Liver (tissue), 2 donors: ENCODE data around the gene NPEPL1.

Source experiments
- FOXA1 ChIP-seq: IDR thresholded peaks from 2 replicates; pipeline ENCODE4 v1.6.1; 2016; ENCODE audit warnings: antibody characterized with exemption
- TF ChIP-seq, protein P1 (sequence below): fragments of 150-350 bp; IDR thresholded peaks from 2 replicates; pipeline ENCODE4 v1.5.1; 2017; ENCODE audit warnings: improper control_type of control experiment, low read depth, low read length; ENCODE audit not compliant: missing input control
- TF ChIP-seq, protein P2 (sequence below): IDR thresholded peaks from 2 replicates; pipeline ENCODE4 v1.6.1; 2016; ENCODE audit warnings: antibody characterized with exemption
- donor health status: healthy.

DNA sequence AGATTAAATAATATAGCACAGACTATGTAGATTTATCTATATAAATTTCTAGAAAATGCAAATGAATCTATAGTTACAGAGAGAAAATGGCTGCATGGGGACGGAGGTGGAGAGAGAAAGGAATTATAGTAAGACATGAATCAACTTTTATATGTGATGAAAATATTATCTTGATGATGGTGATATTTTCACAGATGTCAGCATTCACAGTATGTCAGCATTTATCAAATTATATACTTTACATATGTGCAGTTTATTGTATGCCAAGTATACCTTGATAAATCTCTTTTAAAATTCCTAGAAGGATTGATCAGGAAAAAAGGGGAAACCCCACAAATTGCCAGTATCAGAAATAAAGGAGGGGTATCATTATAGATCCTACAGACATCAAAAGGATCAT is 44.6 kb downstream of the NPEPL1 start:
- TF ChIP-seq FOXA1: no peak
- TF ChIP-seq, protein P1, sequence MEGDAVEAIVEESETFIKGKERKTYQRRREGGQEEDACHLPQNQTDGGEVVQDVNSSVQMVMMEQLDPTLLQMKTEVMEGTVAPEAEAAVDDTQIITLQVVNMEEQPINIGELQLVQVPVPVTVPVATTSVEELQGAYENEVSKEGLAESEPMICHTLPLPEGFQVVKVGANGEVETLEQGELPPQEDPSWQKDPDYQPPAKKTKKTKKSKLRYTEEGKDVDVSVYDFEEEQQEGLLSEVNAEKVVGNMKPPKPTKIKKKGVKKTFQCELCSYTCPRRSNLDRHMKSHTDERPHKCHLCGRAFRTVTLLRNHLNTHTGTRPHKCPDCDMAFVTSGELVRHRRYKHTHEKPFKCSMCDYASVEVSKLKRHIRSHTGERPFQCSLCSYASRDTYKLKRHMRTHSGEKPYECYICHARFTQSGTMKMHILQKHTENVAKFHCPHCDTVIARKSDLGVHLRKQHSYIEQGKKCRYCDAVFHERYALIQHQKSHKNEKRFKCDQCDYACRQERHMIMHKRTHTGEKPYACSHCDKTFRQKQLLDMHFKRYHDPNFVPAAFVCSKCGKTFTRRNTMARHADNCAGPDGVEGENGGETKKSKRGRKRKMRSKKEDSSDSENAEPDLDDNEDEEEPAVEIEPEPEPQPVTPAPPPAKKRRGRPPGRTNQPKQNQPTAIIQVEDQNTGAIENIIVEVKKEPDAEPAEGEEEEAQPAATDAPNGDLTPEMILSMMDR: no peak
- TF ChIP-seq, protein P2, sequence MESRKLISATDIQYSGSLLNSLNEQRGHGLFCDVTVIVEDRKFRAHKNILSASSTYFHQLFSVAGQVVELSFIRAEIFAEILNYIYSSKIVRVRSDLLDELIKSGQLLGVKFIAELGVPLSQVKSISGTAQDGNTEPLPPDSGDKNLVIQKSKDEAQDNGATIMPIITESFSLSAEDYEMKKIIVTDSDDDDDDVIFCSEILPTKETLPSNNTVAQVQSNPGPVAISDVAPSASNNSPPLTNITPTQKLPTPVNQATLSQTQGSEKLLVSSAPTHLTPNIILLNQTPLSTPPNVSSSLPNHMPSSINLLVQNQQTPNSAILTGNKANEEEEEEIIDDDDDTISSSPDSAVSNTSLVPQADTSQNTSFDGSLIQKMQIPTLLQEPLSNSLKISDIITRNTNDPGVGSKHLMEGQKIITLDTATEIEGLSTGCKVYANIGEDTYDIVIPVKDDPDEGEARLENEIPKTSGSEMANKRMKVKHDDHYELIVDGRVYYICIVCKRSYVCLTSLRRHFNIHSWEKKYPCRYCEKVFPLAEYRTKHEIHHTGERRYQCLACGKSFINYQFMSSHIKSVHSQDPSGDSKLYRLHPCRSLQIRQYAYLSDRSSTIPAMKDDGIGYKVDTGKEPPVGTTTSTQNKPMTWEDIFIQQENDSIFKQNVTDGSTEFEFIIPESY: no peak
